OCI-LY3 (cell line): ENCODE results near the gene KCNC4.

Experiments
- EZH2phosphoT487 ChIP-seq: fragments of 200-600 bp; shearing (Covaris generic); IDR thresholded peaks from 2 replicates; pipeline ENCODE4 v1.6.1; 2018; ENCODE audit warnings: antibody characterized with exemption, mixed run types, low read depth
- TF ChIP-seq, protein P1 (sequence below): fragments of 200-600, 300-600 bp; sonication (generic); IDR thresholded peaks from 2 replicates; pipeline ENCODE4 v1.5.1; 2014; ENCODE audit warnings: antibody characterized with exemption, low read length, low read depth

DNA sequence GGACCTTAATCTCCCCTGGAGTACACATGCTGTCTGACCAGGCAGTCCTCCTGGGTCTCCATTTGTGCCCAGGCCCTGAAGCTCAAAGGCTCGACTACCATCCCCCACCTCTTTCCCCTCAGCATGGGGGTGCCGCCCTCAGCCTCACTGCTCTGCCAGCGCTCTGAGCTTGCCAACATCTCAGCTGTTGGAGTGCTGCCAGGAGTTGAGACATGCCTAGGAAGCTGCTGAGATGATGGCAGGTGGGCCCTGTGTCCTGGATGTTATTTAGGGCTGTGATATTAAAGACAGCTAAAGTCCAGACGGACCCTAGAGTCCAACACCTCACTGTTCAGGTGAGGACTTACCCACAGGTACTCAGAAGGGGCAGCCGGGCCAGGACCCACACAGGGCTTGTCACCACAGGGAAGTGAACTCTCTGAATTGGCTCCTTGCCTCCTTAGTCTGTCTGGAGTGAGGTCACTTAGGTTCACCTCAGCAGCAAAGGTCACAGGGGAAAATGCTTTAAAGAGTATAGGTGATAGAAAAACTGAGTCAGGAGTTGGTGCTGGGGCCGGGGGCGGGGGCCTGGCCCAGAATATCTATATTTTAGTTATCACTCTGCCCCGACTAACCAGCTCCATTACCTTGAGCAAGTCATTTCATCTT is 19.7 kb upstream of the KCNC4 start:
- TF ChIP-seq, protein P1, sequence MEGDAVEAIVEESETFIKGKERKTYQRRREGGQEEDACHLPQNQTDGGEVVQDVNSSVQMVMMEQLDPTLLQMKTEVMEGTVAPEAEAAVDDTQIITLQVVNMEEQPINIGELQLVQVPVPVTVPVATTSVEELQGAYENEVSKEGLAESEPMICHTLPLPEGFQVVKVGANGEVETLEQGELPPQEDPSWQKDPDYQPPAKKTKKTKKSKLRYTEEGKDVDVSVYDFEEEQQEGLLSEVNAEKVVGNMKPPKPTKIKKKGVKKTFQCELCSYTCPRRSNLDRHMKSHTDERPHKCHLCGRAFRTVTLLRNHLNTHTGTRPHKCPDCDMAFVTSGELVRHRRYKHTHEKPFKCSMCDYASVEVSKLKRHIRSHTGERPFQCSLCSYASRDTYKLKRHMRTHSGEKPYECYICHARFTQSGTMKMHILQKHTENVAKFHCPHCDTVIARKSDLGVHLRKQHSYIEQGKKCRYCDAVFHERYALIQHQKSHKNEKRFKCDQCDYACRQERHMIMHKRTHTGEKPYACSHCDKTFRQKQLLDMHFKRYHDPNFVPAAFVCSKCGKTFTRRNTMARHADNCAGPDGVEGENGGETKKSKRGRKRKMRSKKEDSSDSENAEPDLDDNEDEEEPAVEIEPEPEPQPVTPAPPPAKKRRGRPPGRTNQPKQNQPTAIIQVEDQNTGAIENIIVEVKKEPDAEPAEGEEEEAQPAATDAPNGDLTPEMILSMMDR, result no peak
- TF ChIP-seq EZH2phosphoT487, result no peak
